Stimulated activated CD8-positive, alpha-beta memory T cell treated with anti-CD3 and anti-CD28 coated beads, Interleukin-4, amount 100 ng/mL, for 48 hours (primary cell): ENCODE results near the gene EDN2.
A peak's percentile ranks its signal among the peaks of the same experiment; 100 is the strongest.

Source experiments
- DNase-seq: peaks from one replicate; pipeline ENCODE4 v3.0.0-alpha.2; 2020

The EDN2 gene

GRCh38 chr1:41461790-41462679, 22.4 kb downstream of the EDN2 start:
- DNase-seq: no peak

- no peak for DNase-seq
Measured at GRCh38 chr1:41456847-41457540, 27.5 kb downstream of the EDN2 start.

GRCh38 chr1:41455479-41456332, 28.8 kb downstream of the EDN2 start:
- DNase-seq: no peak

GRCh38 chr1:41454406-41454805, 30.1 kb downstream of the EDN2 start:
- DNase-seq: no peak

GRCh38 chr1:41452704-41453290, 31.7 kb downstream of the EDN2 start:
- no peak for DNase-seq

- DNase-seq: no peak
Measured at GRCh38 chr1:41450747-41451285, 33.7 kb downstream of the EDN2 start.

GRCh38 chr1:41449326-41449921, 35.1 kb downstream of the EDN2 start:
- DNase-seq: no peak

- no peak for DNase-seq
Measured at GRCh38 chr1:41448821-41449220, 35.7 kb downstream of the EDN2 start.

GRCh38 chr1:41447995-41448770, 36.3 kb downstream of the EDN2 start:
- no peak for DNase-seq

- no peak for DNase-seq
Measured at GRCh38 chr1:41446851-41447610, 37.5 kb downstream of the EDN2 start.

GRCh38 chr1:41444785-41445184, 39.7 kb downstream of the EDN2 start:
- DNase-seq: no peak

- DNase-seq: peak; percentile 33
Measured at GRCh38 chr1:41444246-41444645, 40.2 kb downstream of the EDN2 start.

- no peak for DNase-seq
Measured at GRCh38 chr1:41442697-41443251, 41.7 kb downstream of the EDN2 start.

- DNase-seq: no peak
Measured at GRCh38 chr1:41440321-41441085, 44.0 kb downstream of the EDN2 start.

- DNase-seq: no peak
Measured at GRCh38 chr1:41439234-41439633, 45.2 kb downstream of the EDN2 start.

- no peak for DNase-seq
Measured at GRCh38 chr1:41438711-41439110, 45.8 kb downstream of the EDN2 start.

- no peak for DNase-seq
Measured at GRCh38 chr1:41437011-41437355, 47.5 kb downstream of the EDN2 start.

- no peak for DNase-seq
Measured at GRCh38 chr1:41436281-41437010, 48.0 kb downstream of the EDN2 start.
